KG1 (cell line): ENCODE data around the gene METTL25B.
A peak's percentile ranks its signal among the peaks of the same experiment; 100 is the strongest.
"Not testable (repeated sequence)": the region's sequence is repeated elsewhere in the genome, so short reads cannot be mapped to it uniquely, and the experiment has no call there.

Experiments
- DNase-seq: peaks from one replicate; lab custom pipeline; 2025; lab: John Stamatoyannopoulos, UW

METTL25B gene

GRCh38 chr1:156748670-156749418 lies 20.6 kb downstream of the METTL25B start:
- DNase-seq = peak; percentile 32

- no peak for DNase-seq
Measured at GRCh38 chr1:156749419-156750118, 21.3 kb downstream of the METTL25B start.

DNA sequence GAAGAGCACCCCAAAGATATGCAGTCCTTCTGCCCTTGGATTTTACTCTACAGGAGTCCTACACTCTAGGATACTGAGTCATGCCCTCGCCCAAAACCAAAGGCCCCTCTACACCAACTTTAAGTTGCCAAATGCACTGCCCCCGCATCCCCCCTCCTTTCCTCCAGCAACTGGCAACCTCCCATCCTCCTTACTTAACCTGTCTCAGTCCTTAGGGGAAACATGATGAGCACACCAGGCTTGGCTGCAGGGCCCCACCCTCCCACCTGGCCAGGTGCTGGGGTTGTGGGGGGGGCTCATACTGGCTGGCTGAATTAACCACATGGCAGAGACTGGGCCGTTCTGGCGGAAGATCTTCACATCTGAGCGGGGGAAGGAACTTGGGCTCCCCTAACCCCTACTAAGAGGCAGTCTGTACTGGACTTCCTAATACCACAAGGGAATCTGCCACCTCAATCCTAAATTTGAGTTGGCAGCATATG lies 22.0 kb downstream of the METTL25B start:
- DNase-seq = no peak

- no peak for DNase-seq
Measured at GRCh38 chr1:156750711-156751450, 22.6 kb downstream of the METTL25B start.

- DNase-seq = no peak
Measured at GRCh38 chr1:156751451-156751756, 23.1 kb downstream of the METTL25B start, which contains the start of gene HDGF. TSS of gene HDGF (minus strand) at chr1:156751675. CDS start at chr1:156751429, 246 bp downstream.

GRCh38 chr1:156751757-156752481 lies 23.6 kb downstream of the METTL25B start:
- DNase-seq = peak; percentile 85

DNA sequence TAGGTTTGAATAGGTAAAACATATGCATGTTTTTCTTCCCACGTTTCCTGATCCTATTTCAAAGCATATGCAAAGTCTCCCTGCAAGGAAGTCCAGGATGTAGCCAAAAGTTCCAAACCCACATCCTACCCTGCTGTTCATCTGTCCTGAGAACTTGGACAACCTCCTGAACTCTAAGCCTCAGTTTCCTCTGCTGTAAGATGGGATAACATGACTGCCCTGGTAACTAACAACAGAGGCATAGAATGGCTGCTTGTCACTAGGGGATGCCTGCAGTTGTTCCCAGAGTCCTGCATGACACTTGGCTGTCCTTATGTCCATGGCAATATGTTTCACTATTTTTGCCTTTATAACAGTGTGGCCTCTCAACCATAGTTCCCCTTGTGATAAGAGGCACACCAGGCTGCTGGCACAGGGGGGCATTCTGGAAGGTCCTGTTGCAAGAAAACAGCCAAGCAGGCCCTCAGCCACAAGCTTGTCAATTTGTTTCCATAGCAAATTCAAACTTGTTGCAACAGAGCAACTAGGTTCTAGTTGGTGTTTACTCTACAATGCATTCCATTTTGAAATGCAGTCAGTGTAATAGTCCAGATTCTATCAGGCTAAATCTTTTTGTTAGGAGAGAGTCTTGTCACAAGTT lies 24.7 kb downstream of the METTL25B start:
- no peak for DNase-seq

DNA sequence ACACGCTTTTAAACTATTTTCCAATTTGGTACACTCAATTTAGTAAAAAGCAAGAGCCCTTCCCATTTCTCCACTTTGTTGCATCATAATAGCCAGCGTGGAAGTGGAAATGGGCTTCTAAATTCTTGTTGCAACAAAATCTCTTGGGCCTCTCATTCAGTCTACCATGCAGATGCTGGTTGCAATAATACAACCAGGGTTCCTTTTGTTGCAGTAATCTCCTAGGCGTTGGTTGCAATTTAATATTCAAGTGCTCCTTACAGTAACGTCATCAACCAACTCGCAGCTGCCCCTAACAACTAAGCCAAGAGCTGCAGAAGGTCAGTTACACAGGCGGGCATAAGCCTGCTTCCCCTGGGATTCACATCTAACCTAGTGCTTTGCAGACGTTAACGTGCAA lies 25.9 kb downstream of the METTL25B start:
- DNase-seq = no peak

GRCh38 chr1:156755527-156755950 lies 27.3 kb downstream of the METTL25B start:
- DNase-seq = no peak

DNA sequence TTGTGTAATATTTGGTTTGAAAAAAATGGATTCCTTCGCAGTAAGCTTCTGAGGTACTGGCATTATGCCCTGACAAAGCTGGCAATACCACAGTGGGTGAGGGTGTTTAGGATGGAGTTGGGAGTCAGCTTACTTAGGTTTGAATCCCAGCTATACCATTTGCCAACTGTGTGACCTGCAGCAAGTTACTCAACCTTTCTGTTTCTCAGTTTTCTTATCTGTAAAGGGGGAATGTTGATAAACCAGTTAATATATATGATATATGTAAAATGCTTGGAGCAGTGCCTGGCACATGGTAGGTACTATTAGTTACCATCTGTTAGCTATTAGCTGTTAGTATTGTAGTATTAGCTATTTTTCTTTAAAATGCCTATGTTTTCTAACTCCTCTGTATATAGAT lies 28.1 kb downstream of the METTL25B start:
- no peak for DNase-seq

DNA sequence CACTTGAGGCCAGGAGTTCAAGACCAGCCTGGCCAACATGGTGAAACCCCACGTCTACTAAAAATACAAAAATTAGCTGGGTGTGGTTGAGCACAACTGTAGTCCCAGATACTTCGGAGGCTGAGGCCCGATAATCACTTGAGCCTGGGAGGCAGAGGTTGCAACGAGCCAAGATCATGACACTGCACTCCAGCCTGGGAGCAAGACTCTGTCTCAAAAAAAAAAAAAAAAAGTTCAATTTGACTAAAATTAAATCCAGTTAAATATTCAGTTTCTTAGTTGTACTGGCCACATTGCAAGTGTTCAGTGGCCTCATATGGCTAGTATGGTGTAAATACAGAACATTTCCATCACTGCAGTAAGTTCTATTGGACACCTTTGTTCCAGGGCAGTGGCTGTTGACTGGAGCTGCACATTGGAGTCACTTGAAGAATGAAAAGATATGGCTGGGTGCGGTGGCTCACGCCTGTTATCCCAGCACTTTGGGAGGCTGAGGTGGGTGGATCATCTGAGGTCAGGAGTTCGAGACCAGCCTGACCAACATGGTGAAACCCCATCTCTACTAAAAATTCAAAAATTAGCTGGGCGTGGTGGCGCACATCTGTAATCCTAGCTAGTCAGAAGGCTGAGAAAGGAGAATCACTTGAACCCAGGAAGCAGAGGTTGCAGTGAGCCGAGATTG lies 29.4 kb downstream of the METTL25B start:
- not testable (repeated sequence) for DNase-seq

- DNase-seq = no peak
Measured at GRCh38 chr1:156760092-156760795, 32.0 kb downstream of the METTL25B start.

GRCh38 chr1:156760796-156761104 lies 32.5 kb downstream of the METTL25B start:
- no peak for DNase-seq

DNA sequence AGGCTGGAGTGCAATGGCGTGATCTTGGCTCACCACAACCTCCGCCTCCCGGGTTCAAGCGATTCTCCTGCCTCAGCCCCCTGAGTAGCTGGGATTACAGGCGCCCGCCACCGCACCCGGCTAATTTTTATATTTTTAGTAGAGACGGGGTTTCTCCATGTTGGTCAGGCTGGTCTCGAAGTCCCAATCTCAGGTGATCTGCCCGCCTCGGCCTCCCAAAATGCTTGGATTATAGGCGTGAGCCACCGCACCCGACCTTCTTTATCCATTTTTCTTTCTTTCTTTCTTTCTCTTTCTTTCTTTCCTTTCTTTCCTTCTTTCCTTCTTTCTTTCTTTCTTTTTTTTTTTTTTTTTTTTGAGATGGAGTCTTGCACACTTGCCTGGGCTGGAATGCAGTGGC lies 36.9 kb downstream of the METTL25B start:
- not testable (repeated sequence) for DNase-seq

DNA sequence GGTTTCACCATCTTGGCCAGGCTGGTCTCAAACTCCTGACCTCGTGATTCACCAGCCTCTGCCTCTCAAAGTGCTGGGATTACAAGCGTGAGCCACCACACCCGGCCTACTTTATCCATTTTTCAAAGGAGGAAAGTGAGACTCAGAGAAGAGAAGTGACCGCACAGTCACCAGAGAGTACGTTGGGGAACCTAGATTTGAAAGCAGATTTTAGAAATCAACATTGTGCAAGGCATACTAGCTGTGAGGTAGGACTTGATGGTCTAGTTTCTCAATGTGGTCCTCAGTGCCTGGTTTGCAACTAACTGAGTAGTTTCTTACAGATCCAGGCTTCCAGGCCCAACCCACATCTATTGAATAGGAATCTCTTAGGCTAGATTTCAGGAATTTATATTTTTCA lies 37.4 kb downstream of the METTL25B start:
- DNase-seq = no peak

DNA sequence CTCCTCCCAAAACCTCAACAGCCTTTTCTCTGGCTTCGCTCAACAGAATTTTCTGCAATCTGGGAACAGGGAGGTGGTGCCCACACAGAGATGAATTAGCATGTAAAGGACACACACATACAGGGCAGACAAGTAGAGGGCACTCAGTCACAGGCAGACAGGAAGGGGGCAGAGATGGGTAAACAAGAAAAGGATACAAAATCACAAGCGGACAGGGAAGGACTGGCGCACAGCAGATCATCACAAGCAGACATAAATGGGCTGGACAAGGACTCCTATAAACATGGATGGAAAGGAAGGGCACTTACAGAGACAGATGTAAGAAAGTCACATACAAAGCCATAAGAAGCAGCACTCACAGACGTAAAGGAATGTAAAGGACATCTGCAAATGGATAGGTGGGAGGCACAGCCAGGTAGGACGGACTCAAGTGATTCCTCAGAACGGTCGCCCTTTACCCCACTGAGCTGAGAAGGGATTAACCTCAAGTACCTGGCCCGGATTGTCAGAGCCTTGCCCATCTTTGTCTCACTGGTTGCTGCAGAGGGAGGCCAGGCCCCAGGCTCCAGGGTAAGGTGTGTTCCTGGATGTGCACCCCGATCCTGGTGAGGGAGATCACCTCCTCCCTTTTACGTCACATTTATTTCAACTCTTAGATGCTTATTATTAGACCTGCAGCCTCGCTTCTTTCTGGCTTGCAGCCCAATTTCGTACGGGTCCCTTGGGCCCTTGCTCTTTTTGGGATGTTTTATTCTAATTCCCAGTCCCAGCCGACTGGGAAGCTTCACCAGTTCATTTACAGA lies 38.2 kb downstream of the METTL25B start:
- DNase-seq = no peak

- DNase-seq = peak; percentile 91
Measured at GRCh38 chr1:156767101-156767878, 39.0 kb downstream of the METTL25B start, which contains the start of gene PRCC. TSS of gene PRCC (plus strand) at chr1:156767535. CDS start at chr1:156767772, 237 bp downstream.

- DNase-seq = no peak
Measured at GRCh38 chr1:156767879-156768604, 39.8 kb downstream of the METTL25B start.
